Mesothelial cell of epicardium (in vitro differentiated cells): ENCODE results near the gene OR1M1. TPM values are rescaled to one million over a fixed set of nuclear protein-coding genes. Genes with fewer than 3 reads are reported as not detected.
"Not testable (repeated sequence)": the region's sequence is repeated elsewhere in the genome, so short reads cannot be mapped to it uniquely, and the experiment has no call there.

Experiments
- DNase-seq, 2 experiments: peaks; one replicate each; pipeline ENCODE4 v3.0.0; 2021; ENCODE audit warnings: low spot score in 2 of 2; ENCODE audit not compliant: unreplicated experiment in 2 of 2
- H3K27ac Mint-ChIP-seq: 2 replicates; pipeline ENCODE4 v1.8.0; 2021; ENCODE audit warnings: mixed read lengths
- H3K27me3 Mint-ChIP-seq: 2 replicates; pipeline ENCODE4 v1.8.0; 2021; ENCODE audit warnings: low read depth, mixed read lengths
- H3K36me3 Mint-ChIP-seq: 2 replicates; pipeline ENCODE4 v1.8.0; 2021; ENCODE audit warnings: mixed read lengths
- H3K4me1 Mint-ChIP-seq: 2 replicates; pipeline ENCODE4 v1.8.0; 2021; ENCODE audit warnings: mixed read lengths
- H3K4me3 Mint-ChIP-seq: 2 replicates; pipeline ENCODE4 v1.8.0; 2021; ENCODE audit warnings: mild to moderate bottlenecking, moderate library complexity, mixed read lengths
- H3K9me3 Mint-ChIP-seq: 2 replicates; pipeline ENCODE4 v1.8.0; 2021; ENCODE audit warnings: mixed read lengths
- total RNA-seq: library from RNA; stranded (reverse); gene quantifications from 3 replicates; pipeline ENCODE4 v1.2.1, GENCODE V29; 2021
- TF ChIP-seq, protein P1 (sequence below): fragments of 200-600 bp; sonication (generic); IDR thresholded peaks from one replicate; pipeline ENCODE4 v1.5.0; 2021; ENCODE audit warnings: antibody characterized with exemption; ENCODE audit not compliant: unreplicated experiment

Gene OR1M1
- total RNA-seq, 1 donor from 2014 or later, result not detected

DNA sequence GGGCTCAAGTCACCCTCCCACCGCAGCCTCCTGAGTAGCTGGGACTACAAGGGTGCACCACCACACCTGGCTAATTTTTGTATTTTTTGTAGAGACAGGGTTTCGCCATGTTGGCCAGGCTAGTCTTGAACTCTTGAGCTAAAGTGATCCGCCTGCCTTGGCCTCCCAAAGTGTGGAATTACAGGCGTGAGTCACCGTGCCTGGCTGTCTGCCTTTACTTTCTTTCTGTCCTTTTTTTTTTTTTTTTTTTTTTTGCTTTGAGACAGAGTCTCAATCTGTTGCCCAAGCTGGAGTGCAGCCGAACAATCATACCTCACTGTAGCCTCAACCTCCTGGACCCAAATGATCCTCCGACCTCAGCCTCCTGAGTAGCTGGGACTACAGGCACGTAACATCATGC is 25.0 kb upstream of the OR1M1 start:
- TF ChIP-seq, protein P1, sequence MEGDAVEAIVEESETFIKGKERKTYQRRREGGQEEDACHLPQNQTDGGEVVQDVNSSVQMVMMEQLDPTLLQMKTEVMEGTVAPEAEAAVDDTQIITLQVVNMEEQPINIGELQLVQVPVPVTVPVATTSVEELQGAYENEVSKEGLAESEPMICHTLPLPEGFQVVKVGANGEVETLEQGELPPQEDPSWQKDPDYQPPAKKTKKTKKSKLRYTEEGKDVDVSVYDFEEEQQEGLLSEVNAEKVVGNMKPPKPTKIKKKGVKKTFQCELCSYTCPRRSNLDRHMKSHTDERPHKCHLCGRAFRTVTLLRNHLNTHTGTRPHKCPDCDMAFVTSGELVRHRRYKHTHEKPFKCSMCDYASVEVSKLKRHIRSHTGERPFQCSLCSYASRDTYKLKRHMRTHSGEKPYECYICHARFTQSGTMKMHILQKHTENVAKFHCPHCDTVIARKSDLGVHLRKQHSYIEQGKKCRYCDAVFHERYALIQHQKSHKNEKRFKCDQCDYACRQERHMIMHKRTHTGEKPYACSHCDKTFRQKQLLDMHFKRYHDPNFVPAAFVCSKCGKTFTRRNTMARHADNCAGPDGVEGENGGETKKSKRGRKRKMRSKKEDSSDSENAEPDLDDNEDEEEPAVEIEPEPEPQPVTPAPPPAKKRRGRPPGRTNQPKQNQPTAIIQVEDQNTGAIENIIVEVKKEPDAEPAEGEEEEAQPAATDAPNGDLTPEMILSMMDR, result no peak
- H3K4me1 Mint-ChIP-seq, result peaks cover 18% of the 10 kb centered on the region
- no peak for DNase-seq
- no peak overlapping the region for H3K4me3 Mint-ChIP-seq
- H3K9me3 Mint-ChIP-seq, result no peaks in the 10 kb centered on the region
- H3K36me3 Mint-ChIP-seq, result no peaks in the 10 kb centered on the region
- H3K27ac Mint-ChIP-seq, result no peak overlapping the region
- no peaks in the 10 kb centered on the region for H3K27me3 Mint-ChIP-seq

DNA sequence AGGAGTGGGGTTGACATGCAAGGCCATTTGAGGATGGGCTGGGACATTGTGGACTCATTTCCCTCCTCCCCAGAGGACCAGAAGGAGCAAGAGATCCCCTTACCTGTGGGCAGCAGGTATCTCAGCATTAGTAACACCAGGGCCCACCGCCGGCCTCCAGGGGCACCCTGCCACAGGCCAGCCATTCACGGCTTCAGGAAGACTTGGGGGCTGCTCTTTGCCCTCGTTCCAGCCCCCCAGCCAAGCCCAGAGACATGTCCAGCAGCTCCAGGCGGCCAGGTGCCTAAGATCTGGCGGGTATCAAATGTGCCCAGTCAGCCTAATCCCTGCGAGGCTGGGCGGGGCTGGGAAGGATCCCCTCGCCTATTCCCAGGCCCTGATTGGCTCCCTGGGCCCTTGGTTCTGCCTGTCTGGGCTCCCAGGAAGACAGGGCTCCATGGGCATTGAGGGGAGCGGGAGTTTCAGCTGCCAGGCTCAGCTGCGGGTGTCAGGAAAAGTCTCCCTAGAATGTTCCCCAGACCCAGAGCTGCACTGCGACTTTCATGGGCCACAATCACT is 21.3 kb upstream of the OR1M1 start:
- TF ChIP-seq, protein P1, result no peak
- no peak overlapping the region for H3K27ac Mint-ChIP-seq
- H3K4me1 Mint-ChIP-seq, result peaks cover 7% of the 10 kb centered on the region
- no peak for DNase-seq
- H3K4me3 Mint-ChIP-seq, result no peak overlapping the region
- H3K9me3 Mint-ChIP-seq, result no peaks in the 10 kb centered on the region
- H3K27me3 Mint-ChIP-seq, result no peaks in the 10 kb centered on the region
- H3K36me3 Mint-ChIP-seq, result no peaks in the 10 kb centered on the region

DNA sequence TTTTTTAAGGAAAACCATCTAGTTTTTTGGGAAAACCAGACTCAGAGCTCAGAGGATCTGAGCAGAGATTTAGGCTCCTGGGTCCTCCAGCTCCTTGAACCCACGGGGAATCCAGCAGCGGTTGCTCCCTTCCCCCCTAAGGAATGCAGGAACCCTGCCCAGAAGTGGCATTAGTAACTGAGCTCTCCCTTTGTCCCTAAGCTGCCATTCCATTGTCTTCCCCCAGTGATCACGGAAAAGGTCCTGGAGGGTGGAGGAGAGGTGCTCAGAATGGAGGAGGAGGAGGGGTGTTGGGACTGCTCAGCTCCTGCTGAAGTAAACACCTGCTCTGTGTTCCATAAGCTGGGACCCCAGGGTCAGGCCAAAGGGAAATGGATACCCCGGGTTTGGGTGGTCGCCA is 16.8 kb upstream of the OR1M1 start:
- peaks cover 22% of the 10 kb centered on the region for H3K4me1 Mint-ChIP-seq
- TF ChIP-seq, protein P1, result no peak
- H3K4me3 Mint-ChIP-seq, result no peak overlapping the region
- H3K27ac Mint-ChIP-seq, result no peak overlapping the region
- no peaks in the 10 kb centered on the region for H3K9me3 Mint-ChIP-seq
- no peaks in the 10 kb centered on the region for H3K36me3 Mint-ChIP-seq
- DNase-seq, result no peak
- H3K27me3 Mint-ChIP-seq, result no peaks in the 10 kb centered on the region

DNA sequence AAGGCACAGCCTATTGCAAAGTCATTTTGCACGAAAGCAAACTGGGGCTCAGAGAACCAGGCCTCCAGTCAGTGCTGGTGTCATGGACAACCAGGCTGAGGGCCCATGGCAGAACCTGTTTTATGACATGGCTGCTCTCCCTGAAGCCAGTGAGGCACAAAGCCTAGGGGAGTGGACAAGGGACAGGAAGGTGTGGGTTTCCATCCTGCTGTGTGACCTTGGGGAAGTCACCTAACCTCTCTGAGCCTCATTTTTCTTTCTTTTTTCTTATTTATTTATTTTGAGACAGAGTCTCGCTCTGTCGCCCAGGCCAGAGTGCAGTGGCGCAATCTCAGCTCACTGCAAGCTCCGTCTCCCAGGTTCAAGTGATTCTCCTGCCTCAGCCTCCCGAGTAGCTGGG is 15.1 kb upstream of the OR1M1 start:
- not testable (repeated sequence) for H3K36me3 Mint-ChIP-seq, H3K27ac Mint-ChIP-seq, H3K27me3 Mint-ChIP-seq, H3K4me3 Mint-ChIP-seq, DNase-seq, H3K9me3 Mint-ChIP-seq
- peaks cover 32% of the 10 kb centered on the region for H3K4me1 Mint-ChIP-seq

DNA sequence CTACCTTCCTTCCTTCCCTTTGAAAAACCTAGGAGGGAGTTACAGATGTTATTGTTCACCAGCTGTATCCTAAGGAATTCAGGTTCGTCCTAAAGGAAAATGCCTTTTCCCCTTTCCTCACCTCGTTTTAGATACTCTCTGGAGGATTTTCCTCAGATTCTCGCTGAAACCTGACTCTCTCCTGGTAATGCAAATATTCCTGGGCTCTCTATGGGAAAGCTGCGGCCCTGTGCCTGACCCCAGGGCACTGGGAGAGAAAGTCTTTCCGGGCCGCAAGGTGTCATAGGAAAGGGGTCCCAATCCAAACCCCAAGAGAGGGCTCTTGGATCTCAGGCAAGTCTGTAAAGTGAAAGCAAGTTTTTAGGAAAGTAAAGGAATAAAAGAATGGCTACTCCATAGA is 13.1 kb upstream of the OR1M1 start:
- no peaks in the 10 kb centered on the region for H3K36me3 Mint-ChIP-seq
- H3K27ac Mint-ChIP-seq, result peak overlapping the region; percentile 90
- peaks cover 36% of the 10 kb centered on the region for H3K4me1 Mint-ChIP-seq
- H3K27me3 Mint-ChIP-seq, result no peaks in the 10 kb centered on the region
- DNase-seq, result no peak
- TF ChIP-seq, protein P1, result no peak
- H3K9me3 Mint-ChIP-seq, result no peaks in the 10 kb centered on the region
- H3K4me3 Mint-ChIP-seq, result no peak overlapping the region

DNA sequence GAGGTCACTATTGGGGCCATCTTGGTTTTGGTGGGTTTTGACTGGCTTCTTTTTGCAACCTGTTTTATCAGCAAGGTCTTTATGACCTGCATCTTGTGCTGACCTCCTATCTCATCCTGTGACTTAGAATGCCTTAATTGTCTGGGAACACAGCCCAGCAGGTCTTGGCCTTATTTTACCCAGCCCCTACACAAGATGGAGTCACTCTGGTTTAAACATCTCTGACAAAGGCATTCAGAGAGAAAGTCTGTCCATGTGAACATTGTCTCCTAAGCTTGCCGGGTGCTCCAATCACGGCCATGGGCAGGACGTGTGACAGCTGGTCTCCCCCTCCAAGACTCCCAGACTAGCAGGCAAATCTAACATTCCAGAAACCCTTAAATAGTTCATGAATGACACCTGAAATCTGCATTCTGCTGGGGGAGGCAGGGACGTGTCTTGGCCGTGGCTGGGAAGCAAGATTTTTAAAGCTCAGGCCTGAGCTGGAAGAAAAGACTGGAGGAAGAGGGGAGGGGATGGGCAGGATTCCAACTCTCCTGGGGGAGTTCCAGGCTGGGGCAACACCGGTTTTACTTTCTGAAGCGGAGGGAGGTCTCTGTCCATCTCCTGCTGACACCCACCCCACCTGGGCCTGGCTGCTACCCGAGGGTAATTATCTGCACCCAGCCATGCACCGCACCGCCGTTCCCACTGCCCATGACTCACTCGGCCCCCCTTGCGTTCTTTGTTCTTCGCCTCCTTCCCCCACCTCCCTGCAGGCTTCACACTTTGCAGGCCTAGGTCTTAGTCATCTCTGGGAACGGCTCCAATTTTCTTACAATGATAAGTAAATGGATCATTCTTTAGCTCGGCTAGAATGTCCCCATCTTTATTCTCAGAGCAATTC is 11.6 kb upstream of the OR1M1 start:
- no peaks in the 10 kb centered on the region for H3K27me3 Mint-ChIP-seq
- DNase-seq, result peak; percentile 84 to 90
- H3K4me1 Mint-ChIP-seq, result peaks cover 37% of the 10 kb centered on the region
- H3K4me3 Mint-ChIP-seq, result peak overlapping the region; percentile 44
- H3K9me3 Mint-ChIP-seq, result no peaks in the 10 kb centered on the region
- peak overlapping the region; percentile 98 for H3K27ac Mint-ChIP-seq
- no peaks in the 10 kb centered on the region for H3K36me3 Mint-ChIP-seq
- TF ChIP-seq, protein P1, result no peak
